ENCODE results near the gene SELENOV. TPM values are rescaled to one million over a fixed set of nuclear protein-coding genes. Genes with fewer than 3 reads are reported as not detected.

The SELENOV gene
- total and polyA plus RNA-seq, 4 donors = not detected

DNA sequence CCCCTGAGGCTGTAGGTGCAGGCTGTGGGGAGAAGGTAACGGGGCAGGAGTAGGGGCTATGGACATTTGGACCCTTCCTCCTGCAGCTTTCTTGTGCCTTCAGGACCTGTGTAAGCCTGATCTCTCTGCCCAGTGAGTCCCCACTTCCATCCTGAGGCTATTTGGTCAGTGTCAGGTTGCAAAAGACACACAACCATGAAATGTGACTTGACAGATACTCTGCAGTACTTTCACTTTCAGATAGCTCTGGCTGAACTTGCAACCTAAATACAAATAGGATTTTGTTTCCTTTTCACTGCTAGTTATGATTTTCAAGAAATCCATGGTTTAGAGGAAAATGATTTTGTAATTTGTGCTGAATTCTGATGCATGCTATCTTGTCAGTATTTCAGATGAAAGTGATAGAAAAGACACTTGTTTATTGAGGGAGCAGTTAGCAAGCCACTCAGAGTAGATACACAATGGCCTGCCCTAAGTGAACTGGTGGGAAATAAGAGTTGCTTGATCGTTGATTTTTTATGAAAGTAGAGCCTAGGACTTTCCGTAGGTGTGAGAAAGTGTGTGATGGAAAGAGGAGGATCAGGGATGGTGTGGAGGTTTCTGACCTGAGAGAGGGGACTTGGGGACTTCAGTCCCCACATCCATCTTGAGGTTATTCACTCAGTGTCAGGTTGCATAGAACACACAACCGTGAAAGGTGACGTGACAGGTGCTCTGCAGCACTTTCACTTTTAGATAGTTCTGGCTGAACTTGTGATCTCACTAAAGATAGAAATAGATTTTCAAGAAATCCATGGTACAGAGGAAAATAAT is 43.1 kb downstream of the SELENOV start:
- H3K4me3 ChIP-seq = no peak overlapping the region
- H3K27ac ChIP-seq (ENCODE audit: low read depth in 1 of 2, low read length in 1 of 2) = peak overlapping the region in 1 of 2 donors; percentile 58
- peaks cover 0 to 7% (median 0%) of the 10 kb centered on the region in 3 donors for H3K27me3 ChIP-seq (ENCODE audit: control insufficient read depth in 3 of 3, insufficient read depth in 3 of 3, low read length in 2 of 3)
- H3K36me3 ChIP-seq (ENCODE audit: control insufficient read depth in 4 of 4, insufficient read depth in 4 of 4, low read length in 4 of 4) = no peaks in the 10 kb centered on the region
- H3K9me3 ChIP-seq (ENCODE audit: control insufficient read depth in 4 of 4, insufficient read depth in 3 of 4, low read length in 3 of 4) = no peaks in the 10 kb centered on the region
- TF ChIP-seq, protein P1, sequence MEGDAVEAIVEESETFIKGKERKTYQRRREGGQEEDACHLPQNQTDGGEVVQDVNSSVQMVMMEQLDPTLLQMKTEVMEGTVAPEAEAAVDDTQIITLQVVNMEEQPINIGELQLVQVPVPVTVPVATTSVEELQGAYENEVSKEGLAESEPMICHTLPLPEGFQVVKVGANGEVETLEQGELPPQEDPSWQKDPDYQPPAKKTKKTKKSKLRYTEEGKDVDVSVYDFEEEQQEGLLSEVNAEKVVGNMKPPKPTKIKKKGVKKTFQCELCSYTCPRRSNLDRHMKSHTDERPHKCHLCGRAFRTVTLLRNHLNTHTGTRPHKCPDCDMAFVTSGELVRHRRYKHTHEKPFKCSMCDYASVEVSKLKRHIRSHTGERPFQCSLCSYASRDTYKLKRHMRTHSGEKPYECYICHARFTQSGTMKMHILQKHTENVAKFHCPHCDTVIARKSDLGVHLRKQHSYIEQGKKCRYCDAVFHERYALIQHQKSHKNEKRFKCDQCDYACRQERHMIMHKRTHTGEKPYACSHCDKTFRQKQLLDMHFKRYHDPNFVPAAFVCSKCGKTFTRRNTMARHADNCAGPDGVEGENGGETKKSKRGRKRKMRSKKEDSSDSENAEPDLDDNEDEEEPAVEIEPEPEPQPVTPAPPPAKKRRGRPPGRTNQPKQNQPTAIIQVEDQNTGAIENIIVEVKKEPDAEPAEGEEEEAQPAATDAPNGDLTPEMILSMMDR (IDR thresholded peaks at IDR 0.05; ENCODE audit: control extremely low read depth, extremely low read depth) = no peak
- ATAC-seq (ENCODE audit: insufficient read depth, low FRiP score) (no peak), DNase-seq (peak in 2 of 3 donors; percentile 6 to 27)
- H3K4me1 ChIP-seq (ENCODE audit: control insufficient read depth in 5 of 5, insufficient read depth in 5 of 5, low read length in 5 of 5) = peaks cover 0 to 2% (median 0%) of the 10 kb centered on the region in 5 donors
- H3K9ac ChIP-seq (ENCODE audit: insufficient read depth in 1 of 2, low read length in 2 of 2) = no peak overlapping the region
- WGBS, 2 donors = 62 to 79% methylated on average over 5 of the region's 5 CpGs

DNA sequence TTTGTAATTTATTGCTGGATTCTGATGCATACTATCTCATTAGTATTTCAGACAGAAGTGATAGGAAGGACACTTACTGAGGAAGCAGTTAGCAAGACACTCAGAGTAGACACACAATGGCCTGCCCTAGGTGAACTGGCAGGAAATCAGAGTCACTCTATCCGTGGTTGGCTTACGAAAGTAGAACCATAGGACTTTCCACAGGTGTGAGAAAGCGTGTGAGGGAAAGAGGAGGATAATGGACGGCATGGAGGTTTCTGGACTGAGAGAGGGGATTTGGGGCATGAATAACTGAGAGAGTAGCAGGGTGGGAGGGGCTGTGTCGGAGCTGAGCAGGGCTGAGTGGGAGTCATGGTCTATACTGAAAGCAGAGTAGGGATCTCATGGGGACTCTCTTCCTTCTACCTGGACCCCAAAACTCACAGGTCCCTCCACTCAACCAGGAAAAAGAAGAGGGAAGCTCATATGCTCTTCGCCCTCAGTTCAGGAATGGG is 43.7 kb downstream of the SELENOV start:
- no peak for DNase-seq
- Histone ChIP-seq H3K4me3 (no peak overlapping the region), H3K9me3 (ENCODE audit: control insufficient read depth in 4 of 4, insufficient read depth in 3 of 4, low read length in 3 of 4) (no peaks in the 10 kb centered on the region), H3K9ac (ENCODE audit: insufficient read depth in 1 of 2, low read length in 2 of 2) (no peak overlapping the region), H3K27ac (ENCODE audit: low read depth in 1 of 2, low read length in 1 of 2) (no peak overlapping the region), H3K4me1 (ENCODE audit: control insufficient read depth in 5 of 5, insufficient read depth in 5 of 5, low read length in 5 of 5) (peaks cover 0 to 2% (median 0%) of the 10 kb centered on the region in 5 donors), H3K27me3 (ENCODE audit: control insufficient read depth in 3 of 3, insufficient read depth in 3 of 3, low read length in 2 of 3) (peaks cover 0 to 4% (median 0%) of the 10 kb centered on the region in 3 donors), H3K36me3 (ENCODE audit: control insufficient read depth in 4 of 4, insufficient read depth in 4 of 4, low read length in 4 of 4) (no peaks in the 10 kb centered on the region)
- no peak for ATAC-seq (ENCODE audit: insufficient read depth, low FRiP score)
- 76 to 77% methylated on average over 6 of the region's 6 CpGs for WGBS, 2 donors
- TF ChIP-seq, protein P1 (IDR thresholded peaks at IDR 0.05; ENCODE audit: control extremely low read depth, extremely low read depth) = no peak

DNA sequence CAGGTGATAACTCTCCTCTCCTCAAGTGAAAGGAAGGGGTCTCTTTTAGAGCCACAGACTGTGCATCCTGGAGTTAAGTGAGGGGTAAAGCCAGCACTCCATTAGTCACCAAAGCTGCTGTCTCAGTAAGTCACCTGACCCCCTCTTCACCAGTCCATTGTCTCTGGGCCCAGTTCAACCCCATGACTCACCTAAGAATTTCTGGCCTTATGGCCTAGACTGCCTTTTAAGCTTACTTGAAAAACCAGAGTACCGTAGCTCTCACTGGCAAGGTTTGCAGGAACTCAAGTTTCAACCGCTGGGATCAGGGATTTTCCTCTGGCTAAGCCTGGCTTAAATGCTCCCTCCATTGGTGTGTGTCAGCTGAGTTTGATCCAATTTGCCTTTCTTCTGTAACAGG is 48.5 kb downstream of the SELENOV start:
- Histone ChIP-seq H3K9me3 (ENCODE audit: control insufficient read depth in 4 of 4, insufficient read depth in 3 of 4, low read length in 3 of 4) (no peaks in the 10 kb centered on the region), H3K36me3 (ENCODE audit: control insufficient read depth in 4 of 4, insufficient read depth in 4 of 4, low read length in 4 of 4) (no peaks in the 10 kb centered on the region), H3K4me1 (ENCODE audit: control insufficient read depth in 5 of 5, insufficient read depth in 5 of 5, low read length in 5 of 5) (no peaks in the 10 kb centered on the region), H3K4me3 (no peak overlapping the region), H3K27ac (ENCODE audit: low read depth in 1 of 2, low read length in 1 of 2) (no peak overlapping the region), H3K9ac (ENCODE audit: insufficient read depth in 1 of 2, low read length in 2 of 2) (no peak overlapping the region), H3K27me3 (ENCODE audit: control insufficient read depth in 3 of 3, insufficient read depth in 3 of 3, low read length in 2 of 3) (no peaks in the 10 kb centered on the region)
- ATAC-seq (ENCODE audit: insufficient read depth, low FRiP score) = no peak
- TF ChIP-seq, protein P1 (IDR thresholded peaks at IDR 0.05; ENCODE audit: control extremely low read depth, extremely low read depth) = no peak
- WGBS, 2 donors = 78 to 79% methylated on average over 2 of the region's 2 CpGs
- DNase-seq = no peak
